A549 (cell line): ENCODE data around the gene HNF1A. TPM values are rescaled to one million over a fixed set of nuclear protein-coding genes. Genes with fewer than 3 reads are reported as not detected.
A peak's percentile ranks its signal among the peaks of the same experiment; 100 is the strongest.

ENCODE experiments used
- ATAC-seq, 2 experiments: fragments of 200-7000 bp in 1 of 2; fragments of >200 bp in 1 of 2; cut with Nextera tagmentation in 1 of 2; cut with Tn5 transposase in 1 of 2; 3 replicates each; pipeline versions ENCODE4 v1.8.0 to v1.9.1; 2018 to 2020; ENCODE audit warnings: mild to moderate bottlenecking in 1 of 2, moderate library complexity in 1 of 2
- CTCF ChIA-PET: fragments of 300-600 bp; sonication (Branson Sonifier 250); formaldehyde crosslinking; extraction: SDS; loops from one replicate; lab custom pipeline; 2021; ENCODE audit warnings: antibody characterized with exemption, inconsistent platforms; lab: Yijun Ruan, JAX
- POLR2A ChIA-PET: fragments of 350-600 bp; formaldehyde crosslinking; extraction: SDS; loops from one replicate; lab custom pipeline; 2021; ENCODE audit warnings: antibody characterized with exemption, inconsistent platforms; lab: Yijun Ruan, JAX
- DNase-seq, 2 experiments: peaks; one replicate each; pipeline versions ENCODE4 v3.0.0 to v3.0.0-alpha.2; 2011 to 2016; ENCODE audit warnings: low read depth in 1 of 2, low spot score in 1 of 2
- FAIRE-seq: peaks from 2 replicates; lab custom pipeline; 2011; peaks lifted over from hg19 to GRCh38; lab: Jason Lieb, UNC
- H3K27ac ChIP-seq, 2 experiments: fragments of >200 bp; sonication (Bioruptor Twin); formaldehyde crosslinking; 3 replicates each; pipeline ENCODE4 v1.5.1; 2016 to 2017
- H3K4me1 ChIP-seq: fragments of >200 bp; sonication (Bioruptor Twin); formaldehyde crosslinking; 3 replicates; pipeline ENCODE4 v1.6.1; 2016
- H3K4me2 ChIP-seq: fragments of >200 bp; sonication (Bioruptor Twin); formaldehyde crosslinking; 3 replicates; pipeline ENCODE4 v1.6.1; 2016
- H3K4me3 ChIP-seq: fragments of >200 bp; sonication (Bioruptor Twin); formaldehyde crosslinking; 3 replicates; pipeline ENCODE4 v1.5.1; 2016
- H3K9me3 ChIP-seq: fragments of >200 bp; sonication (Bioruptor Twin); formaldehyde crosslinking; 3 replicates; pipeline ENCODE4 v1.6.1; 2016
- CBX8 ChIP-seq: fragments of 200-600 bp; sonication (generic); IDR thresholded peaks from 2 replicates; pipeline ENCODE4 v1.6.1; 2016
- CEBPB ChIP-seq, 2 experiments: fragments of >200 bp in 1 of 2; sonication (Bioruptor Twin) in 1 of 2; formaldehyde crosslinking in 1 of 2; IDR thresholded peaks; 2 replicates each; pipeline ENCODE4 v1.6.1; 2012 to 2016
- CHD4 ChIP-seq: fragments of 200-600 bp; sonication (generic); IDR thresholded peaks from 2 replicates; pipeline ENCODE4 v1.6.1; 2016; ENCODE audit warnings: antibody characterized with exemption, mild to moderate bottlenecking, borderline replicate concordance
- EHMT2 ChIP-seq: fragments of 200-600 bp; sonication (generic); IDR thresholded peaks from 2 replicates; pipeline ENCODE4 v1.6.1; 2016; ENCODE audit warnings: antibody characterized with exemption, low read depth, mild to moderate bottlenecking, moderate library complexity
- FOXS1 ChIP-seq: fragments of 250-450 bp; sonication (Bioruptor Pico); IDR thresholded peaks from 2 replicates; pipeline ENCODE4 v1.5.0; 2020; ENCODE audit warnings: mild to moderate bottlenecking, moderate library complexity
- GATA3 ChIP-seq: IDR thresholded peaks from 2 replicates; pipeline ENCODE4 v1.6.1; 2012; ENCODE audit warnings: borderline replicate concordance
- HEYL ChIP-seq: fragments of 250-450 bp; sonication (Bioruptor Pico); IDR thresholded peaks from 2 replicates; pipeline ENCODE4 v1.8.0; 2021; ENCODE audit warnings: mild to moderate bottlenecking, moderate library complexity
- HOXA7 ChIP-seq: fragments of 250-450 bp; sonication (Bioruptor Pico); IDR thresholded peaks from 2 replicates; pipeline ENCODE4 v1.5.0; 2020; ENCODE audit warnings: mild to moderate bottlenecking, moderate library complexity
- HOXB5 ChIP-seq: fragments of 250-450 bp; sonication (Bioruptor Pico); IDR thresholded peaks from 2 replicates; pipeline ENCODE4 v1.5.0; 2020; ENCODE audit warnings: mild to moderate bottlenecking, moderate library complexity
- JUNB ChIP-seq: fragments of >200 bp; sonication (Bioruptor Twin); formaldehyde crosslinking; IDR thresholded peaks from 2 replicates; pipeline ENCODE4 v1.6.1; 2016
- KDM1A ChIP-seq: fragments of 200-600 bp; sonication (generic); IDR thresholded peaks from 2 replicates; pipeline ENCODE4 v1.6.1; 2016; ENCODE audit warnings: low read depth, mild to moderate bottlenecking
- KDM5A ChIP-seq: fragments of 200-600 bp; sonication (generic); IDR thresholded peaks from 2 replicates; pipeline ENCODE4 v1.6.1; 2016; ENCODE audit warnings: antibody characterized with exemption, mild to moderate bottlenecking
- MYC ChIP-seq: IDR thresholded peaks from 2 replicates; pipeline ENCODE4 v1.6.1; 2012; ENCODE audit warnings: mild to moderate bottlenecking, inconsistent platforms, low read length, improper control_type of control experiment, borderline replicate concordance
- NFE2L2 ChIP-seq: fragments of 150-350 bp; conservative IDR thresholded peaks from 2 replicates; pipeline ENCODE4 v1.6.1; 2014; ENCODE audit warnings: low read length
- NPAS2 ChIP-seq: fragments of 250-450 bp; sonication (Bioruptor Pico); IDR thresholded peaks from 2 replicates; pipeline ENCODE4 v1.8.0; 2022; ENCODE audit warnings: mild to moderate bottlenecking, moderate library complexity, borderline replicate concordance
- PHF8 ChIP-seq: fragments of 200-600 bp; sonication (generic); IDR thresholded peaks from 2 replicates; pipeline ENCODE4 v1.6.1; 2016; ENCODE audit warnings: low read depth, mild to moderate bottlenecking, antibody characterized with exemption, moderate library complexity, borderline replicate concordance
- POLR2AphosphoS2 ChIP-seq: conservative IDR thresholded peaks from 2 replicates; pipeline ENCODE4 v1.6.1; 2012; ENCODE audit warnings: low read length, improper control_type of control experiment, inconsistent platforms
- RAD21 ChIP-seq, 2 experiments: fragments of >200 bp in 1 of 2; sonication (Bioruptor Twin) in 1 of 2; formaldehyde crosslinking in 1 of 2; IDR thresholded peaks in 1 of 2; conservative IDR thresholded peaks in 1 of 2; 2 replicates in 1 of 2; 3 replicates in 1 of 2; pipeline ENCODE4 v1.6.1; 2012 to 2018; ENCODE audit warnings: inconsistent platforms in 1 of 2
- RFX5 ChIP-seq: fragments of 450-650 bp; IDR thresholded peaks from 2 replicates; pipeline ENCODE4 v1.7.1; 2014; ENCODE audit warnings: antibody characterized with exemption, mild to moderate bottlenecking, moderate library complexity
- SMC3 ChIP-seq: fragments of >200 bp; sonication (Bioruptor Twin); formaldehyde crosslinking; IDR thresholded peaks from 3 replicates; pipeline ENCODE4 v1.6.1; 2018; ENCODE audit warnings: inconsistent platforms
- SREBF2 ChIP-seq: fragments of 450-650 bp; IDR thresholded peaks from 2 replicates; pipeline ENCODE4 v1.6.1; 2014; ENCODE audit warnings: mild to moderate bottlenecking, moderate library complexity
- ZC3H11A ChIP-seq: fragments of 450-650 bp; IDR thresholded peaks from 2 replicates; pipeline ENCODE4 v1.6.1; 2014; ENCODE audit warnings: antibody characterized with exemption, mild to moderate bottlenecking
- ZFP36 ChIP-seq: fragments of 450-650 bp; IDR thresholded peaks from 2 replicates; pipeline ENCODE4 v1.6.1; 2014; ENCODE audit warnings: borderline replicate concordance; ENCODE audit not compliant: partially characterized antibody
- ZNF302 ChIP-seq: fragments of 250-450 bp; sonication (Bioruptor Pico); IDR thresholded peaks from 2 replicates; pipeline ENCODE4 v1.9.0; 2021; ENCODE audit warnings: inconsistent platforms, mild to moderate bottlenecking, moderate library complexity
- ZSCAN20 ChIP-seq: fragments of 250-450 bp; sonication (Bioruptor Pico); IDR thresholded peaks from 2 replicates; pipeline ENCODE4 v1.8.0; 2022; ENCODE audit warnings: mild to moderate bottlenecking, moderate library complexity
- WGBS: methylation state at CpG from one replicate; pipeline ENCODE4 v1.1.6; 2017; ENCODE audit errors: missing lambda C conversion rate; 5-methylcytosine and 5-hydroxymethylcytosine counted together
- polyA plus RNA-seq, 4 experiments: library from polyadenylated mRNA; depleted of rRNA in 3 of 4; stranded (reverse); fragments of >200 nt; fragmentation: RNase III in 1 of 4; extraction: RNeasy Plus Mini Kit Qiagen cat#74134 plus additional on column Dnase treatment in 1 of 4; gene quantifications; 2 replicates in 3 of 4; 3 replicates in 1 of 4; pipeline ENCODE4 v1.2.3, GENCODE V29; 2011 to 2017
- TF ChIP-seq, protein P1 (sequence below): fragments of 250-450 bp; sonication (Bioruptor Pico); IDR thresholded peaks from 2 replicates; pipeline ENCODE4 v1.5.0; 2021; ENCODE audit warnings: mild to moderate bottlenecking, moderate library complexity, borderline replicate concordance
- TF ChIP-seq, protein P2 (sequence below): IDR thresholded peaks from 2 replicates; pipeline ENCODE4 v1.6.1; 2012; ENCODE audit warnings: low read depth, borderline replicate concordance

Gene HNF1A
- polyA plus RNA-seq, 2 of the 4 experiments (the other 2 are of a cell fraction): 2.6 to 7.3 TPM

GRCh38 chr12:120928864-120929652 is 49.3 kb upstream of the HNF1A start:
- Histone ChIP-seq H3K4me3 (no peak overlapping the region), H3K9me3 (no peaks in the 10 kb centered on the region), H3K27ac (no peak overlapping the region), H3K4me1 (no peaks in the 10 kb centered on the region), H3K4me2 (no peak overlapping the region)
- no peak for FAIRE-seq
- TF ChIP-seq CEBPB (IDR thresholded peaks at IDR 0.05) (no peak), RFX5 (no peak), NFE2L2 (no peak), KDM5A (no peak), HEYL (CRISPR knock-in tag) (no peak), PHF8 (no peak), KDM1A (no peak), HOXB5 (CRISPR knock-in tag) (no peak), JUNB (no peak), POLR2AphosphoS2 (no peak), EHMT2 (no peak), SREBF2 (no peak), HOXA7 (CRISPR knock-in tag) (no peak)
- TF ChIP-seq, protein P1, sequence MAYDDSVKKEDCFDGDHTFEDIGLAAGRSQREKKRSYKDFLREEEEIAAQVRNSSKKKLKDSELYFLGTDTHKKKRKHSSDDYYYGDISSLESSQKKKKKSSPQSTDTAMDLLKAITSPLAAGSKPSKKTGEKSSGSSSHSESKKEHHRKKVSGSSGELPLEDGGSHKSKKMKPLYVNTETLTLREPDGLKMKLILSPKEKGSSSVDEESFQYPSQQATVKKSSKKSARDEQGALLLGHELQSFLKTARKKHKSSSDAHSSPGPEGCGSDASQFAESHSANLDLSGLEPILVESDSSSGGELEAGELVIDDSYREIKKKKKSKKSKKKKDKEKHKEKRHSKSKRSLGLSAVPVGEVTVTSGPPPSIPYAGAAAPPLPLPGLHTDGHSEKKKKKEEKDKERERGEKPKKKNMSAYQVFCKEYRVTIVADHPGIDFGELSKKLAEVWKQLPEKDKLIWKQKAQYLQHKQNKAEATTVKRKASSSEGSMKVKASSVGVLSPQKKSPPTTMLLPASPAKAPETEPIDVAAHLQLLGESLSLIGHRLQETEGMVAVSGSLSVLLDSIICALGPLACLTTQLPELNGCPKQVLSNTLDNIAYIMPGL (CRISPR knock-in tag): no peak
- TF ChIP-seq, protein P2, sequence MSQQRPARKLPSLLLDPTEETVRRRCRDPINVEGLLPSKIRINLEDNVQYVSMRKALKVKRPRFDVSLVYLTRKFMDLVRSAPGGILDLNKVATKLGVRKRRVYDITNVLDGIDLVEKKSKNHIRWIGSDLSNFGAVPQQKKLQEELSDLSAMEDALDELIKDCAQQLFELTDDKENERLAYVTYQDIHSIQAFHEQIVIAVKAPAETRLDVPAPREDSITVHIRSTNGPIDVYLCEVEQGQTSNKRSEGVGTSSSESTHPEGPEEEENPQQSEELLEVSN: no peak
- CTCF ChIA-PET: no interaction called here
- POLR2A ChIA-PET: no interaction called here
- WGBS: 62% methylated on average over 11 of the region's 13 CpGs
- ATAC-seq: peak; percentile 58 to 64; a peak in 4 of 6 replicates
- no peak for DNase-seq

DNA sequence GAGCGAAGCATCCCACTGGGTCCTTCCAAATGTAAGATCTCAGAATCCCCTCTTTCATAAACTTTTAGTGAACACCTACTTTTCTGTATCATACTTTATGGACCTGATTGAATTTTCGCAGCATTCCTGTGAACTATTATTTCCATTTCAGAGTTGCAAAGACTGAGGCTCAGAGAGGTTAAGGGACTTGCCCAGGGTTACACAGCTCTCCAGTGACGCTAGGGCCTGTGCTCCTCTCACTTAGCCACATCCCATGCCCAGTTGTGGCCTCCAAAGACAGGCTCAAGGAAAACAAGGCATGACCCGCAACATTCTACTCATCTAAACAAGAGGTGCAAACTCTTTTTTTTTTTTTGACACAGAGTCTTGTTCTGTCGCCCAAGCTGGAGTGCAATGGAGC is 48.3 kb upstream of the HNF1A start:
- CTCF ChIA-PET: no interaction called here
- no peak overlapping the region for H3K4me2 ChIP-seq
- TF ChIP-seq FOXS1 (no peak), RAD21 (conservative IDR thresholded peaks at IDR 0.05 in 1 of 2, IDR thresholded peaks at IDR 0.05 in 1 of 2) (no peak), CHD4 (no peak), ZFP36 (no peak), CBX8 (no peak)
- no peaks in the 10 kb centered on the region for H3K4me1 ChIP-seq
- H3K4me3 ChIP-seq: no peak overlapping the region
- DNase-seq (no peak), FAIRE-seq (no peak), ATAC-seq (no peak)
- POLR2A ChIA-PET: no interaction called here
- 73% methylated on average over 5 of the region's 5 CpGs for WGBS
- no peak overlapping the region for H3K27ac ChIP-seq
- H3K9me3 ChIP-seq: no peaks in the 10 kb centered on the region

DNA sequence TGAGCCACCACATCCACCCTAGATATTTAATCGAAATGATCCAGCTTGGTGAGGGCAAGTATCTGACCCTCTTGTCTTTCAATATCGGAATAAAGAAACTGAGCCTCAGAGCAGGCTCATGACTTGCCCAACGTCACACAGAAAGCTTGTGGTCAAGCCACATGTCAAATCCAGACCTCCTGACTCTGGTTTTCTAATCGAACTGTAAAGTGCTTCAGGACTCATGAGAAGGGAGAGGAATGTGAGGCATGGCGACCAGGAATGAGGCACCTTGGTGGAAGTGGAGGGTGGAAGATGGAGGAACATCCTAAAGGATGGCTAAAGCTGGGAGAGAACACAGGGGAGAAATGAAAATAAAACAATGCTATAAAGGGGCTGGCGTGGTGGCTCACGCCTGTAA is 46.3 kb upstream of the HNF1A start:
- H3K4me1 ChIP-seq: no peaks in the 10 kb centered on the region
- 66% methylated on average over 7 of the region's 7 CpGs for WGBS
- TF ChIP-seq, protein P1 (CRISPR knock-in tag): no peak
- TF ChIP-seq EHMT2 (no peak), NPAS2 (CRISPR knock-in tag) (no peak), HOXB5 (CRISPR knock-in tag) (no peak), PHF8 (no peak), GATA3 (no peak), MYC (no peak), ZNF302 (CRISPR knock-in tag) (no peak), SMC3 (no peak), CHD4 (no peak), POLR2AphosphoS2 (no peak), ZSCAN20 (CRISPR knock-in tag) (no peak), ZC3H11A (no peak)
- ATAC-seq: no peak
- CTCF ChIA-PET: interaction anchor here (0.6 to 4.6 kb wide), 6 partner anchors 10 to 349 kb away, joined by 3 to 16 read pairs (median 4); no protein-coding TSS in a partner anchor
- no peak for FAIRE-seq
- H3K4me3 ChIP-seq: no peak overlapping the region
- POLR2A ChIA-PET: no interaction called here
- no peak overlapping the region for H3K4me2 ChIP-seq
- DNase-seq: no peak
- no peak overlapping the region for H3K27ac ChIP-seq
- H3K9me3 ChIP-seq: no peaks in the 10 kb centered on the region
